HepG2 (cell line): Measurements from ENCODE around the gene CCDC175.

Source experiments
- EZH2 ChIP-seq: conservative IDR thresholded peaks from 2 replicates; pipeline ENCODE4 v1.6.1; 2012; ENCODE audit warnings: mild to moderate bottlenecking, low read depth, low read length, moderate library complexity
- NFIC ChIP-seq: IDR thresholded peaks from 2 replicates; pipeline ENCODE4 v1.6.1; 2012; ENCODE audit warnings: mild to moderate bottlenecking, low read length, inconsistent platforms
- POLR2A ChIP-seq, 2 experiments: IDR thresholded peaks; 2 replicates each; pipeline ENCODE4 v1.6.1; 2011; ENCODE audit warnings: low read depth in 2 of 2, low read length in 2 of 2, mild to moderate bottlenecking in 1 of 2, moderate library complexity in 1 of 2; ENCODE audit not compliant: insufficient read depth in 1 of 2
- ZNF264 ChIP-seq: sonication (generic); formaldehyde crosslinking; IDR thresholded peaks from 2 replicates; pipeline ENCODE4 v1.4.0; 2020; ENCODE audit warnings: missing genetic modification reagents

DNA sequence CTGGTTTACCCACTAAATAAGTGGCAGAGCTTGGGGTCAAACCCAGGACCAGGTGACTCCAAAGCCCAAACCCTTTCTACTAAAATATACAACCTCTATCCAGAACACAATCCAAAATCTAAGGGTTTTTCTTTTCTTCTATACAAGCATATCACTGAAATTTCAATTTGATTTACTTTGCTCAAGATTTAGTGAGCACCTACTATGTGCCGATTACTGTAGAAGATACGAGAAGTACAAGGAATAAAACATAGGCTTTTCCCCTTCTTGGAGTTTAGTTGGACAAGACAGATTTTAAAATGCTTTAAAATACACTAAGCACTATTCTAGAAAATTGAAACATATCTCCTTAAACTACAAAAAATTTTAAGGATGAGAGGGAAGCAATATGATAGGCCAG lies 95.2 kb downstream of the CCDC175 start:
- TF ChIP-seq EZH2 (no peak), ZNF264 (CRISPR knock-in tag) (no peak), POLR2A (IDR thresholded peaks at IDR 0.05; ENCODE audit: insufficient read depth in 1 of 2, low read depth in 2 of 2, low read length in 2 of 2) (no peak), NFIC (no peak)
